ENCODE results near the gene ITSN2. TPM values are rescaled to one million over a fixed set of nuclear protein-coding genes. Genes with fewer than 3 reads are reported as not detected.

ITSN2 gene
- total and polyA plus RNA-seq, 11 donors, result 19.3 to 55.0 (median 37.4) TPM

DNA sequence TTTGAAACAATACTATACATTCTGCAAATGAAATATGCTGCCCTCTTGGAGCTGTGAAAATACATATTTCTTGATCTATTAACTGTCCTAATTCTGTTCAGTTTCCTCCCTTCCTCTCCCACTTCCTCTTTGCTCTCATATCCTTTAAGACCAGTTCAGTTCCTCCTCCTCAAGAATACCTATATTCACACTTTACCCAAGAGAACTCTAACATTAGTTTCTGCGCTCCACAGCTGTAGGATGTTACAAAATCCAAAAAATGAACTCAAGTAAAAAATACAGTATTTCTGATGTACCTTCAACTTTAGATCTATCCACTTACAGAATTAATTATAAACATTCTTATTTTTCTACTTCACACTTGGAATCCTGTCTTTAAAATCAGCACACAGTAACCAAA, 5.4 kb downstream of the ITSN2 start:
- TF ChIP-seq POLR2A (IDR thresholded peaks at IDR 0.05), result no peak
- TF ChIP-seq CTCF (IDR thresholded peaks at IDR 0.05), result no peak
- no peak overlapping the region for H3K4me3 ChIP-seq
- ATAC-seq (no peak), DNase-seq (no peak)
- H3K36me3 ChIP-seq, result no peaks in the 10 kb centered on the region
- peak overlapping the region in 4 of 12 donors; percentile 11 to 73 (median 38) for H3K27ac ChIP-seq
- H3K9me3 ChIP-seq, result peaks cover 0 to 4% (median 0%) of the 10 kb centered on the region in 12 donors
- intact Hi-C loops (cut with DNase I), result loop anchor here in 3 of 10 donors (5.0 to 10.0 kb wide), 2 partner anchors 38 to 50 kb away; no protein-coding TSS in a partner anchor
- 75 to 82% (median 77%) methylated on average over 1 of the region's 1 CpG for WGBS, 4 donors
- H3K4me1 ChIP-seq, result peaks cover 6 to 70% (median 51%) of the 10 kb centered on the region in 12 donors
- no peaks in the 10 kb centered on the region for H3K27me3 ChIP-seq

DNA sequence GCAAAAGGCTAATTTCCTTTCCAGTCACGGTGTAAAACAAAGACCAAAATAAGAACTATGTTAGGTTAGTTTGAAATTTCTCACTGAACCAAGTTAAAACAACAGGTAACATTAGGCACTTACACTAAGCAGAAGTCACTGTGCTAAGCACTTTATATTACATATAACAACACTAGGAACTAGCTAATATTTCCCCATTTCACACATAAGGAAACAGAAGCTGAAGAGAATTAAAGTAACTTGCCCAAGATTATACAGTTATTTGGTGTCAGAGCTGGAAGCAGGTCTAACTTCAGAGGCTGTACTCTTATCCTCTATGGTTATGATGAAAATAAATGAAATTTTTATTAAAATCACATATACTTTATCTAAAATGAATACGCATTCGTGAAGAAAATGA, 5.9 kb downstream of the ITSN2 start:
- no peak overlapping the region for H3K4me3 ChIP-seq
- 62 to 71% (median 66%) methylated on average over 3 of the region's 3 CpGs for WGBS, 4 donors
- DNase-seq, result no peak
- TF ChIP-seq CTCF (IDR thresholded peaks at IDR 0.05) (no peak), POLR2A (IDR thresholded peaks at IDR 0.05) (no peak)
- H3K36me3 ChIP-seq, result no peaks in the 10 kb centered on the region
- intact Hi-C loops (cut with DNase I), result loop anchor here in 2 of 10 donors (5.0 to 10.0 kb wide), 2 partner anchors 37 to 50 kb away; no protein-coding TSS in a partner anchor
- H3K9me3 ChIP-seq, result peaks cover 0 to 4% (median 0%) of the 10 kb centered on the region in 12 donors
- H3K27ac ChIP-seq, result peak overlapping the region in 2 of 12 donors; percentile 41 to 73
- H3K4me1 ChIP-seq, result peaks cover 6 to 76% (median 54%) of the 10 kb centered on the region in 12 donors
- no peaks in the 10 kb centered on the region for H3K27me3 ChIP-seq
- peak in 1 of 4 donors; percentile 18 for ATAC-seq

- Histone ChIP-seq H3K4me3 (no peak overlapping the region), H3K27ac (peak overlapping the region in 2 of 12 donors; percentile 41 to 73), H3K9me3 (peaks cover 0 to 4% (median 0%) of the 10 kb centered on the region in 12 donors), H3K4me1 (peaks cover 6 to 76% (median 52%) of the 10 kb centered on the region in 12 donors), H3K27me3 (no peaks in the 10 kb centered on the region), H3K36me3 (no peaks in the 10 kb centered on the region)
- DNase-seq (no peak), ATAC-seq (no peak)
- intact Hi-C loops (cut with DNase I), result loop anchor here in 2 of 10 donors (5.0 to 10.0 kb wide), 2 partner anchors 37 to 49 kb away; no protein-coding TSS in a partner anchor
- no peak for TF ChIP-seq CTCF (IDR thresholded peaks at IDR 0.05)
- TF ChIP-seq POLR2A (IDR thresholded peaks at IDR 0.05), result no peak
- WGBS, 4 donors, result 75 to 84% (median 79%) methylated on average over 1 of the region's 1 CpG
These were observed 6.4 kb downstream of the ITSN2 start for GRCh38 chr2:24353973-24354372.

DNA sequence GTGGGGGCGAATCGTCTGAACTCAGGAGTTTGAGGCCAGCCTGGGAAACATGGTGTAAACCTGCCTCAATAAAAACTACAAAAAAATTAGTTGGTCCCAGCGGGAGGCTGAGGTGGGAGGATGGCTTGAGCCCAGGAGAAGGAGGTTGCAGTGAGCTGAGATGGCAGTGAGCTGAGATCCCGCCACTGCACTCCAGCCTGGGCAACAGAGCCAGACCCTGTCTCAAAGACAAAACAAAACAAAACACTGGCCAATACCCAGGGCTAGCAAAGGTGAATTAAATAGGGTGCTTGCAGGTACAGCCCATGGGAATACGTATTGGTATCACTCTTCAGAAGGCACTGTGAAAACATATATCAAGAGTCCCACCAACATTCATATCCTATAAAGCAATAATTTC, 7.0 kb downstream of the ITSN2 start:
- TF ChIP-seq CTCF (IDR thresholded peaks at IDR 0.05) (no peak), POLR2A (IDR thresholded peaks at IDR 0.05) (no peak)
- Histone ChIP-seq H3K36me3 (no peaks in the 10 kb centered on the region), H3K4me3 (no peak overlapping the region), H3K27me3 (no peaks in the 10 kb centered on the region), H3K9me3 (peaks cover 0 to 4% (median 0%) of the 10 kb centered on the region in 12 donors), H3K4me1 (peaks cover 6 to 76% (median 47%) of the 10 kb centered on the region in 12 donors), H3K27ac (peak overlapping the region in 3 of 12 donors; percentile 3 to 40 (median 11))
- ATAC-seq (no peak), DNase-seq (no peak)
- WGBS, 4 donors, result 77 to 91% (median 85%) methylated on average over 5 of the region's 5 CpGs
- intact Hi-C loops (cut with DNase I), result loop anchor here in 2 of 10 donors (5.0 to 10.0 kb wide), 2 partner anchors 36 to 49 kb away; no protein-coding TSS in a partner anchor
